ENCODE data around the gene GP1BA. TPM values are rescaled to one million over a fixed set of nuclear protein-coding genes. Genes with fewer than 3 reads are reported as not detected.

Gene GP1BA
- total RNA-seq (2021; fragmentation: NEBNext Ultra II Directional; extraction: Animal tissue kit (Norgen Biotek cat#: 25700)) (not detected in 2 replicates), polyA plus RNA-seq (2011; rRNA removed) (not detected in 2 replicates), polyA minus RNA-seq (2011; rRNA and poly(A)+ RNA removed) (not detected in 2 replicates)
- not detected for polyA plus RNA-seq (2011; cell fraction: cytosol; rRNA removed)
- not detected for polyA plus RNA-seq (2011; cell fraction: nucleus; rRNA removed)
- 1.6 to 3.1 TPM (median 2.6 TPM) in 4 replicates for polyA plus RNA-seq (2012, experiment 1 of 2)
- polyA plus RNA-seq (2012, experiment 2 of 2) = 1.2 TPM
- polyA plus RNA-seq (2013, experiment 1 of 2) = not detected
- polyA plus RNA-seq (2013, experiment 2 of 2) = not detected
- not detected for polyA minus RNA-seq (2011; cell fraction: cytosol; rRNA and poly(A)+ RNA removed)
- polyA minus RNA-seq (2011; cell fraction: nucleus; rRNA and poly(A)+ RNA removed) = not detected
- long read RNA-seq, experiment 1 = 0 reads
- long read RNA-seq, experiment 2 = 0 reads

GRCh38 chr17:4931963-4932362, at the start of gene GP1BA:
TSS of gene GP1BA (plus strand) at chr17:4932277. CDS start at chr17:4932605, 328 bp downstream.
- WGBS, 2 experiments (ENCODE audit: extremely low coverage in 1 of 2, insufficient coverage in 1 of 2, insufficient read length in 1 of 2, insufficient replicate concordance in 2 of 2, low coverage in 1 of 2, low lambda C conversion rate in 2 of 2, missing lambda C conversion rate in 1 of 2) = 90% methylated on average over 12 of the region's 14 CpGs; no CpG with 5 or more reads in 1 of the 2 experiments
- H4K8ac ChIP-seq (ENCODE audit: extremely low read depth, insufficient read depth, low read length) = no peak within 1 kb of the TSS
- H3K79me2 ChIP-seq (ENCODE audit: control insufficient read depth in 1 of 2, insufficient read depth in 2 of 2, low read length in 2 of 2) = no peaks in the 10 kb centered on the region
- no peak within 1 kb of the TSS for H2BK20ac ChIP-seq (ENCODE audit: low read length)
- no peak within 1 kb of the TSS for H3K4me3 ChIP-seq (ENCODE audit: extremely low read depth in 1 of 4, insufficient read depth in 2 of 4, low read depth in 3 of 4, low read length in 4 of 4)
- H3K4me2 ChIP-seq (ENCODE audit: insufficient read depth in 1 of 2, low read depth in 2 of 2, low read length in 2 of 2) = no peak within 1 kb of the TSS
- no peak within 1 kb of the TSS for H3K4ac ChIP-seq (replicated peaks; ENCODE audit: insufficient read length, low read depth, low read length)
- FAIRE-seq = no peak
- CTCF ChIA-PET (ENCODE audit: partially characterized antibody) = interaction anchor here (1.2 to 1.5 kb wide), 4 partner anchors 9 to 41 kb away, joined by 4 to 10 read pairs (median 4); no protein-coding TSS in a partner anchor
- no peaks in the 10 kb centered on the region for H3K27me3 ChIP-seq (replicated peaks in 1 of 4; ENCODE audit: control insufficient read depth in 3 of 4, extremely low read depth in 1 of 4, insufficient read depth in 3 of 4, low read length in 3 of 4)
- no peak within 1 kb of the TSS for H3K14ac ChIP-seq (ENCODE audit: insufficient read length)
- H2BK5ac ChIP-seq (ENCODE audit: low read depth, low read length) = peak within 1 kb of the TSS; percentile 39; the same call in 1 of the 2 replicates
- H3K79me1 ChIP-seq (ENCODE audit: low read depth, low read length) = no peaks in the 10 kb centered on the region; the same call in 1 of the 2 replicates
- peaks cover 0 to 2% (median under 1%) of the 10 kb centered on the region in 4 experiments; a peak in 3 of 8 replicates for H3K36me3 ChIP-seq (ENCODE audit: control insufficient read depth in 2 of 4, insufficient read depth in 4 of 4, low read length in 3 of 4)
- TF ChIP-seq JUN (IDR thresholded peaks at IDR 0.05; ENCODE audit: low read depth, low read length) = no peak
- no peak for TF ChIP-seq RXRA (IDR thresholded peaks at IDR 0.05; ENCODE audit: insufficient read depth, low read depth, low read length)
- no peak for TF ChIP-seq KDM1A (IDR thresholded peaks at IDR 0.05; ENCODE audit: borderline replicate concordance, low read length)
- no peak for TF ChIP-seq RFX5 (IDR thresholded peaks at IDR 0.05; ENCODE audit: borderline replicate concordance, low read depth, low read length)
- TF ChIP-seq CREB1 (IDR thresholded peaks at IDR 0.05) = no peak
- no peak for TF ChIP-seq SRF (IDR thresholded peaks at IDR 0.05; ENCODE audit: low read depth, low read length)
- TF ChIP-seq, protein P1, sequence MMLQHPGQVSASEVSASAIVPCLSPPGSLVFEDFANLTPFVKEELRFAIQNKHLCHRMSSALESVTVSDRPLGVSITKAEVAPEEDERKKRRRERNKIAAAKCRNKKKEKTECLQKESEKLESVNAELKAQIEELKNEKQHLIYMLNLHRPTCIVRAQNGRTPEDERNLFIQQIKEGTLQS (IDR thresholded peaks at IDR 0.05; ENCODE audit: insufficient read depth, low read depth, low read length) = no peak
- no peak for TF ChIP-seq SIRT6 (IDR thresholded peaks at IDR 0.05; ENCODE audit: low read length)
- TF ChIP-seq TAF7 (optimal IDR thresholded peaks at IDR 0.05; ENCODE audit: borderline replicate concordance, low read depth, low read length) = no peak
- no peak within 1 kb of the TSS for H2BK12ac ChIP-seq (ENCODE audit: low read depth, low read length)
- no peak for DNase-seq (ENCODE audit: low read depth in 1 of 2, low spot score in 2 of 2)
- H4K5ac ChIP-seq (ENCODE audit: insufficient read length, low read depth, low read length) = no peak within 1 kb of the TSS
- H2AFZ ChIP-seq (ENCODE audit: low read length) = no peak within 1 kb of the TSS
- no peak within 1 kb of the TSS for H3K23ac ChIP-seq (ENCODE audit: insufficient read length)
- no peaks in the 10 kb centered on the region for H3K23me2 ChIP-seq (ENCODE audit: low read depth, low read length)
- no peak within 1 kb of the TSS for H3K18ac ChIP-seq (ENCODE audit: extremely low read depth, low read length)
- peaks cover 0 to 1% of the 10 kb centered on the region in 2 experiments for H4K20me1 ChIP-seq (replicated peaks in 1 of 2; ENCODE audit: control insufficient read depth in 1 of 2, insufficient read depth in 2 of 2, low read length in 2 of 2)
- H2BK120ac ChIP-seq (replicated peaks; ENCODE audit: low read depth, low read length) = no peak within 1 kb of the TSS
- peaks cover 0 to 3% (median 0%) of the 10 kb centered on the region in 4 experiments; a peak in 3 of 7 replicates for H3K4me1 ChIP-seq (replicated peaks in 1 of 4; ENCODE audit: control insufficient read depth in 3 of 4, insufficient read depth in 4 of 4, low read length in 3 of 4)
- no peak within 1 kb of the TSS for H4K91ac ChIP-seq (replicated peaks; ENCODE audit: insufficient read length, low read length)
- no peaks in the 10 kb centered on the region for H3K9me3 ChIP-seq (ENCODE audit: insufficient read depth in 2 of 2, low read depth in 1 of 2, low read length in 1 of 2)
- POLR2A ChIA-PET (ENCODE audit: partially characterized antibody) = interaction anchor here (0.5 to 6.5 kb wide), 12 partner anchors 6 to 128 kb away, joined by 3 to 60 read pairs (median 6); partner anchors contain the start of genes ENO3, PFN1, RNF167 and SLC25A11
- no peak within 1 kb of the TSS for H2BK15ac ChIP-seq (ENCODE audit: low read length)
- no peak within 1 kb of the TSS for H3K56ac ChIP-seq (replicated peaks; ENCODE audit: insufficient read length, low read depth, low read length)
- no peak within 1 kb of the TSS for H3K27ac ChIP-seq (ENCODE audit: low read depth, low read length)
- no peak within 1 kb of the TSS for H3K9ac ChIP-seq (replicated peaks in 1 of 4; ENCODE audit: extremely low read depth in 1 of 4, low read depth in 3 of 4, low read length in 3 of 4)
- H2AK5ac ChIP-seq (ENCODE audit: low read depth, low read length) = no peak within 1 kb of the TSS
